ENCODE measurements around the gene MYT1. TPM values are rescaled to one million over a fixed set of nuclear protein-coding genes. Genes with fewer than 3 reads are reported as not detected.

Gene MYT1
- total and polyA plus RNA-seq, 4 donors = under 0.01 to 6.5 (median 0.08) TPM

GRCh38 chr20:64171211-64171610 is 7.0 kb downstream of the MYT1 start:
- Histone ChIP-seq H3K27me3 (ENCODE audit: control insufficient read depth in 4 of 4, insufficient read depth in 4 of 4, low read length in 3 of 4) (peaks cover 0 to 5% (median 2%) of the 10 kb centered on the region in 4 donors), H3K36me3 (ENCODE audit: control insufficient read depth in 4 of 4, insufficient read depth in 3 of 4, low read depth in 1 of 4, low read length in 3 of 4) (no peaks in the 10 kb centered on the region), H3K4me3 (ENCODE audit: low read depth in 1 of 3, low read length in 3 of 3) (no peak overlapping the region), H3K9me3 (ENCODE audit: control insufficient read depth in 4 of 4, low read length in 3 of 4) (no peaks in the 10 kb centered on the region), H3K9ac (ENCODE audit: low read depth in 1 of 2, low read length in 2 of 2) (no peak overlapping the region), H3K27ac (ENCODE audit: low read depth in 1 of 2, low read length in 2 of 2) (no peak overlapping the region), H3K4me1 (ENCODE audit: control insufficient read depth in 4 of 4, insufficient read depth in 4 of 4, low read length in 3 of 4) (no peaks in the 10 kb centered on the region)
- 82% methylated on average over 8 of the region's 8 CpGs for WGBS
- TF ChIP-seq RAD21 (IDR thresholded peaks at IDR 0.05) = no peak
- no peak for DNase-seq (ENCODE audit: low spot score)

DNA sequence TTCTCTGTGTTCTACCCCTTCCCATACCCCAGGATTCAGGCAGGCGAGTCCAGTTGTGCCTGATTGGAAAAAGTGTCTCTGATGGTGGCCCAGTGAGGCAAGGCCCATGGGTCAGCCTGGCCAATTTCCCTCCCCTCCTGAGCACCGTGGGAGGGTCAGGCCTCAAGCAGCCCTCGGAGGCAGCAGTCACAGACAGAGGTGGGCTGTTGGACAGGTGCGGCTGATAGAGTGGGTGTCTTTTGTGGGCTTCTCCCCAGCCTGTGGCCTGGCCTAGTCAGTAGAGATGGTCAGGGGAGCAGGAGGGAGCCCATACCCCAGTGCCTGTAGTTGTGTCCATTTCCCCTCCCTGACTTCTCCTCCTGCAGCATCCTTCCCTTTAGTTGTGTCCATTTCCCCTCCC is 8.9 kb downstream of the MYT1 start:
- H3K27me3 ChIP-seq (ENCODE audit: control insufficient read depth in 4 of 4, insufficient read depth in 4 of 4, low read length in 3 of 4) = peaks cover 0 to 5% (median 0%) of the 10 kb centered on the region in 4 donors
- no peaks in the 10 kb centered on the region for H3K9me3 ChIP-seq (ENCODE audit: control insufficient read depth in 4 of 4, low read length in 3 of 4)
- H3K4me1 ChIP-seq (ENCODE audit: control insufficient read depth in 4 of 4, insufficient read depth in 4 of 4, low read length in 3 of 4) = no peaks in the 10 kb centered on the region
- DNase-seq (ENCODE audit: low spot score) = no peak
- H3K4me3 ChIP-seq (ENCODE audit: low read depth in 1 of 3, low read length in 3 of 3) = no peak overlapping the region
- no peak overlapping the region for H3K9ac ChIP-seq (ENCODE audit: low read depth in 1 of 2, low read length in 2 of 2)
- TF ChIP-seq RXRA (IDR thresholded peaks at IDR 0.05) = no peak
- TF ChIP-seq HNF4G (IDR thresholded peaks at IDR 0.05) = no peak
- TF ChIP-seq RAD21 (IDR thresholded peaks at IDR 0.05) = no peak
- no peak for TF ChIP-seq HNF4A (conservative IDR thresholded peaks at IDR 0.05)
- no peak for TF ChIP-seq YY1 (IDR thresholded peaks at IDR 0.05)
- TF ChIP-seq TAF1 (conservative IDR thresholded peaks at IDR 0.05) = no peak
- TF ChIP-seq NR2F2 (IDR thresholded peaks at IDR 0.05) = no peak
- TF ChIP-seq, protein P1, sequence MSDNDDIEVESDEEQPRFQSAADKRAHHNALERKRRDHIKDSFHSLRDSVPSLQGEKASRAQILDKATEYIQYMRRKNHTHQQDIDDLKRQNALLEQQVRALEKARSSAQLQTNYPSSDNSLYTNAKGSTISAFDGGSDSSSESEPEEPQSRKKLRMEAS (IDR thresholded peaks at IDR 0.05) = no peak
- TF ChIP-seq EGR1 (IDR thresholded peaks at IDR 0.05; ENCODE audit: low read depth in 2 of 2) = no peak
- TF ChIP-seq CTCF (IDR thresholded peaks at IDR 0.05; ENCODE audit: low read depth, low read length, missing input control) = no peak
- no peak for TF ChIP-seq GABPA (IDR thresholded peaks at IDR 0.05 in 1 of 2, conservative IDR thresholded peaks at IDR 0.05 in 1 of 2)
- TF ChIP-seq JUND (IDR thresholded peaks at IDR 0.05) = no peak
- TF ChIP-seq FOXA2 (IDR thresholded peaks at IDR 0.05) = no peak
- TF ChIP-seq, protein P2, sequence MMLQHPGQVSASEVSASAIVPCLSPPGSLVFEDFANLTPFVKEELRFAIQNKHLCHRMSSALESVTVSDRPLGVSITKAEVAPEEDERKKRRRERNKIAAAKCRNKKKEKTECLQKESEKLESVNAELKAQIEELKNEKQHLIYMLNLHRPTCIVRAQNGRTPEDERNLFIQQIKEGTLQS (IDR thresholded peaks at IDR 0.05) = no peak
- TF ChIP-seq, protein P3, sequence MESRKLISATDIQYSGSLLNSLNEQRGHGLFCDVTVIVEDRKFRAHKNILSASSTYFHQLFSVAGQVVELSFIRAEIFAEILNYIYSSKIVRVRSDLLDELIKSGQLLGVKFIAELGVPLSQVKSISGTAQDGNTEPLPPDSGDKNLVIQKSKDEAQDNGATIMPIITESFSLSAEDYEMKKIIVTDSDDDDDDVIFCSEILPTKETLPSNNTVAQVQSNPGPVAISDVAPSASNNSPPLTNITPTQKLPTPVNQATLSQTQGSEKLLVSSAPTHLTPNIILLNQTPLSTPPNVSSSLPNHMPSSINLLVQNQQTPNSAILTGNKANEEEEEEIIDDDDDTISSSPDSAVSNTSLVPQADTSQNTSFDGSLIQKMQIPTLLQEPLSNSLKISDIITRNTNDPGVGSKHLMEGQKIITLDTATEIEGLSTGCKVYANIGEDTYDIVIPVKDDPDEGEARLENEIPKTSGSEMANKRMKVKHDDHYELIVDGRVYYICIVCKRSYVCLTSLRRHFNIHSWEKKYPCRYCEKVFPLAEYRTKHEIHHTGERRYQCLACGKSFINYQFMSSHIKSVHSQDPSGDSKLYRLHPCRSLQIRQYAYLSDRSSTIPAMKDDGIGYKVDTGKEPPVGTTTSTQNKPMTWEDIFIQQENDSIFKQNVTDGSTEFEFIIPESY (IDR thresholded peaks at IDR 0.05) = no peak
- TF ChIP-seq SP1 (IDR thresholded peaks at IDR 0.05) = no peak
- TF ChIP-seq FOXA1 (IDR thresholded peaks at IDR 0.05) = no peak
- WGBS = 70% methylated on average over 4 of the region's 4 CpGs
- H3K27ac ChIP-seq (ENCODE audit: low read depth in 1 of 2, low read length in 2 of 2) = no peak overlapping the region
- no peaks in the 10 kb centered on the region for H3K36me3 ChIP-seq (ENCODE audit: control insufficient read depth in 4 of 4, insufficient read depth in 3 of 4, low read depth in 1 of 4, low read length in 3 of 4)
